ENCODE results near the gene ANKRD9. TPM values are rescaled to one million over a fixed set of nuclear protein-coding genes. Genes with fewer than 3 reads are reported as not detected.

ANKRD9 gene, protein sequence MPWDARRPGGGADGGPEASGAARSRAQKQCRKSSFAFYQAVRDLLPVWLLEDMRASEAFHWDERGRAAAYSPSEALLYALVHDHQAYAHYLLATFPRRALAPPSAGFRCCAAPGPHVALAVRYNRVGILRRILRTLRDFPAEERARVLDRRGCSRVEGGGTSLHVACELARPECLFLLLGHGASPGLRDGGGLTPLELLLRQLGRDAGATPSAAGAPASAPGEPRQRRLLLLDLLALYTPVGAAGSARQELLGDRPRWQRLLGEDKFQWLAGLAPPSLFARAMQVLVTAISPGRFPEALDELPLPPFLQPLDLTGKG
- 10.8 and 47.4 TPM in 2 replicates for total RNA-seq (ENCODE audit: low replicate concordance)

DNA sequence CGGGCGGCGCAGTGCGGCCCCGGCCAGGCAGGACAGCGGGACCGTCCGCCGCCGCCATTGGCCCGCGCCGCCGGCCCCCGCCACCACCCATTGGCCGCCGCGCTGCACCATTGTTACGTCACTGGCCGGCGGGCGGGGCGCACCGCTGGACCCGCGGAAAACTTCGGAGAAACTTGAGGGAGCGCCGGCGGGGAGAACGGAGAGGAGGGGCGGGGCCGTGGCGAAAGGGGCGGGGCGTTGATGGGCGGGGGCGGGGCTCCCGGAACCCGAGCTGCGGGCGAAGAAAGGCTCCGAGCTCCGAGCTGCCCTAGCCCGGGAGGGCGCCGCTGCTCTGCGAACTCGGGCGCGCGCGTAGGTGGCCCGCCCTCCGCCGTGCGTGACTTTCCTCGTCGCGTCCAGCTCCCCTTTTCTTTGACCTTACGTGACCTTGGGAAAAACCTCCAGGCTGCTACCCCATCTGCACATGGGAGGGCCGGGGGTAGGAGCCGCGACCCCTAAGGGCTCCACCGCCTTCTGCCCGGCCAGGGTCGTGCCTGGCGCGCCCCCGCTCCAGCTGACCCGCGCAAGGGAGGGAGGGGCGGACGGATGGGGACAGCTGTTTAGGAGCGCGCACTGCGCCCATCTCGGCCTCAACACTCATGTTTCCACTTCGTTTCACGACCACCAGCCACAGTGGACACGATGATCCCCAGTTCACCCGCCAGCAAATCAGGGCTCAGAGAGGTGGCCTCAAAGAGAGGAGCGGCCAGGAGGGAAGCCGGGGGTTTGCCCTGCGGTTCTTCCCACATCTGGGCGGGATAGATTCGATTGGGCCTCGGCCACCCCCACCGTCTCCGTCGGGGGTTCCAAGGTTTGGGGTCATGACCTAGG is at the start of gene ANKRD9:
TSS of gene ANKRD9 (minus strand) at position 31 of the 870 bp plus-strand sequence. CDS start 1,887 bp downstream, outside the sequence.
- H3K4me1 ChIP-seq = peaks cover 4% of the 10 kb centered on the region
- Mint-ChIP-seq H3K9me3 (no peaks in the 10 kb centered on the region), H3K27ac (no peak within 1 kb of the TSS), H3K4me3 (peak within 1 kb of the TSS; percentile 90), H3K36me3 (peaks cover 3% of the 10 kb centered on the region), H3K4me1 (peaks cover 30% of the 10 kb centered on the region), H3K27me3 (ENCODE audit: insufficient read depth, low read depth) (peaks cover 8% of the 10 kb centered on the region)
- peaks cover 9% of the 10 kb centered on the region for H4K20me1 ChIP-seq (ENCODE audit: low read depth)
- peaks cover 7% of the 10 kb centered on the region for H3K79me2 ChIP-seq (ENCODE audit: low read depth)
- H3K9ac ChIP-seq = peak within 1 kb of the TSS; percentile 73
- H3K36me3 ChIP-seq = no peaks in the 10 kb centered on the region
- H3K9me3 ChIP-seq (ENCODE audit: low read depth) = no peaks in the 10 kb centered on the region
- H3F3A ChIP-seq (ENCODE audit: low read depth) = peaks cover 27% of the 10 kb centered on the region
- TF ChIP-seq EZH2 (IDR thresholded peaks at IDR 0.05) (peak; percentile 56), EZH2phosphoT487 (IDR thresholded peaks at IDR 0.05) (no peak)
- TF ChIP-seq, protein P1, sequence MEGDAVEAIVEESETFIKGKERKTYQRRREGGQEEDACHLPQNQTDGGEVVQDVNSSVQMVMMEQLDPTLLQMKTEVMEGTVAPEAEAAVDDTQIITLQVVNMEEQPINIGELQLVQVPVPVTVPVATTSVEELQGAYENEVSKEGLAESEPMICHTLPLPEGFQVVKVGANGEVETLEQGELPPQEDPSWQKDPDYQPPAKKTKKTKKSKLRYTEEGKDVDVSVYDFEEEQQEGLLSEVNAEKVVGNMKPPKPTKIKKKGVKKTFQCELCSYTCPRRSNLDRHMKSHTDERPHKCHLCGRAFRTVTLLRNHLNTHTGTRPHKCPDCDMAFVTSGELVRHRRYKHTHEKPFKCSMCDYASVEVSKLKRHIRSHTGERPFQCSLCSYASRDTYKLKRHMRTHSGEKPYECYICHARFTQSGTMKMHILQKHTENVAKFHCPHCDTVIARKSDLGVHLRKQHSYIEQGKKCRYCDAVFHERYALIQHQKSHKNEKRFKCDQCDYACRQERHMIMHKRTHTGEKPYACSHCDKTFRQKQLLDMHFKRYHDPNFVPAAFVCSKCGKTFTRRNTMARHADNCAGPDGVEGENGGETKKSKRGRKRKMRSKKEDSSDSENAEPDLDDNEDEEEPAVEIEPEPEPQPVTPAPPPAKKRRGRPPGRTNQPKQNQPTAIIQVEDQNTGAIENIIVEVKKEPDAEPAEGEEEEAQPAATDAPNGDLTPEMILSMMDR (IDR thresholded peaks at IDR 0.05) = no peak
- H3K27ac ChIP-seq = no peak within 1 kb of the TSS
- peak within 1 kb of the TSS; percentile 99 for H3K4me2 ChIP-seq
- DNase-seq (ENCODE audit: low spot score) = peak; percentile 98
- H3K27me3 ChIP-seq = no peaks in the 10 kb centered on the region
- peak within 1 kb of the TSS; percentile 93 for H3K4me3 ChIP-seq
- peak within 1 kb of the TSS; percentile 76 for H2AFZ ChIP-seq (replicated peaks)

DNA sequence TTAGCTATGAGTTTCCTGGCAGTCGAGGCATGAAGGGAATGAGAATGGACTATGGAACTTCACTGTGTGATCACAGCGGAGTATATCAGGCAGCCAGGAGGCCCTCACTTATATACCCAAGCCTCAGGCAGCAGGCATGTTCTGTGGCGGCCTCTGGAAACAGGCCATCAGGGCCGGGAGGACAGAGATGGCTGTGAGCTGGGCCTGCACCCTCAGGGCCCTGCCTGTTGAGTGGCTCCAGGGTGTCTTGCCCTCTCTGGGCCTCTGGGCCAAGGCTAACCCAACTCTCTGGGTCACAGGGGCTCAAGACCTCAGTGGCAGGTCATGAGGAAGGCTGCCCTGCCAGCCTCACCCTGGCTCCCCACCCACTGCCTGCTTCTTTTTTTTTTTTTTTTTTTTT is 49.0 kb upstream of the ANKRD9 start:
- Histone ChIP-seq H3K27me3 (no peaks in the 10 kb centered on the region), H4K20me1 (ENCODE audit: low read depth) (no peaks in the 10 kb centered on the region), H3F3A (ENCODE audit: low read depth) (peaks cover 10% of the 10 kb centered on the region), H3K36me3 (no peaks in the 10 kb centered on the region), H3K4me3 (no peak overlapping the region), H3K4me1 (no peaks in the 10 kb centered on the region), H3K4me2 (no peak overlapping the region), H3K27ac (no peak overlapping the region), H3K79me2 (ENCODE audit: low read depth) (no peaks in the 10 kb centered on the region), H2AFZ (replicated peaks) (no peak overlapping the region), H3K9ac (no peak overlapping the region), H3K9me3 (ENCODE audit: low read depth) (no peaks in the 10 kb centered on the region)
- H3K36me3 Mint-ChIP-seq = no peaks in the 10 kb centered on the region
- TF ChIP-seq, protein P1 (IDR thresholded peaks at IDR 0.05) = no peak
- TF ChIP-seq EZH2 (IDR thresholded peaks at IDR 0.05) (no peak), EZH2phosphoT487 (IDR thresholded peaks at IDR 0.05) (no peak)
- DNase-seq (ENCODE audit: low spot score) = no peak
- H3K4me1 Mint-ChIP-seq = no peaks in the 10 kb centered on the region
- no peak overlapping the region for H3K27ac Mint-ChIP-seq
- peaks cover 2% of the 10 kb centered on the region for H3K27me3 Mint-ChIP-seq (ENCODE audit: insufficient read depth, low read depth)
- no peak overlapping the region for H3K4me3 Mint-ChIP-seq
- H3K9me3 Mint-ChIP-seq = no peaks in the 10 kb centered on the region

DNA sequence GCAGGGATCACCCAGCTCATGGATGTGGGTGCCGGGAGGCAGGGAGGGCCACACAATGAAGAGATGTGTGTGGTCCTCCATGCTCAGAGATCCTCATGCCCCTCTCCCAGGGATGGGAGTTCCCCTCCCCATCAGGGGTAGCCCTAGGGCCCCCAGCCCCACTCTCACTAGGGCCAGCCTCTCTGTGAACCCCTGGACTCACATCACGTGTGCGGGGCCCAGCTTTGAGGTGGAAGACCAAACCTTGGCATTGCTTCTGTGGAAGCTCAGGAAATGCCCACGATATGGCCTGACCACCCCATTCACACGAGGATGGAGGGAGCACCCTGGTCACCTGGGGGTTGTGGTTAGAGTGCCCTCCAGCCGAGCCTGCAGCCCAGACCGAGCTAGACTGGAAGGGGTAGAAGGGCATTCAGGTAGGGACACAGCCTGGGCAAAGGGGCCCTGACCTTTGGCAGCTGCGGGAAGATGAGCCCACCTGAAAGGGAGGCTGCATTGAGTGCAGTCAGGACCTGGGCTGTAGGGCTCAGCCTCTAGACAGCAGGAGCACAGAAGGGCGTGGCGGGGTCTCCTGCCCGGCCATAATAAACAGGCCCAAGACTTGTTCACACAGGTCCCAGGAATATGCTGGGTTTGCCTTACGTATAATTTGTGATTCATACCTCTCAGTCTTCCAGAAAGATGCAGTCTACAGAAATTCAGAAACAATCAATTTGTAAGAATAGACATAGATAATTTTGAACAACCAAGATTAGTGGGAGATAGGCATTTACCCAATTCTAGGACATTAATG is 48.1 kb upstream of the ANKRD9 start:
- no peak overlapping the region for H3K4me3 Mint-ChIP-seq
- H3K27ac Mint-ChIP-seq = no peak overlapping the region
- no peak overlapping the region for H3K4me3 ChIP-seq
- H3K36me3 Mint-ChIP-seq = no peaks in the 10 kb centered on the region
- no peaks in the 10 kb centered on the region for H3K79me2 ChIP-seq (ENCODE audit: low read depth)
- H3K4me1 Mint-ChIP-seq = peaks cover under 1% of the 10 kb centered on the region
- H3K27me3 ChIP-seq = no peaks in the 10 kb centered on the region
- H2AFZ ChIP-seq (replicated peaks) = no peak overlapping the region
- H3K4me1 ChIP-seq = no peaks in the 10 kb centered on the region
- TF ChIP-seq EZH2 (IDR thresholded peaks at IDR 0.05) = no peak
- no peak for TF ChIP-seq EZH2phosphoT487 (IDR thresholded peaks at IDR 0.05)
- TF ChIP-seq, protein P1 (IDR thresholded peaks at IDR 0.05) = no peak
- H3K27me3 Mint-ChIP-seq (ENCODE audit: insufficient read depth, low read depth) = peaks cover under 1% of the 10 kb centered on the region
- no peaks in the 10 kb centered on the region for H3K9me3 ChIP-seq (ENCODE audit: low read depth)
- no peak overlapping the region for H3K9ac ChIP-seq
- H3K27ac ChIP-seq = no peak overlapping the region
- H3K4me2 ChIP-seq = no peak overlapping the region
- no peaks in the 10 kb centered on the region for H3K36me3 ChIP-seq
- DNase-seq (ENCODE audit: low spot score) = no peak
- no peaks in the 10 kb centered on the region for H3K9me3 Mint-ChIP-seq
- no peaks in the 10 kb centered on the region for H4K20me1 ChIP-seq (ENCODE audit: low read depth)
- H3F3A ChIP-seq (ENCODE audit: low read depth) = peaks cover 19% of the 10 kb centered on the region

Data from neural progenitor cell (in vitro differentiated cells).